GM13976 (cell line): ENCODE data around the gene HOXB6.

Source experiments
- DNase-seq: peaks from one replicate; pipeline ENCODE4 v3.0.0; 2012; ENCODE audit warnings: low spot score
- in situ Hi-C: fragments of 300-500 bp; cut with MboI; formaldehyde crosslinking; loops from one replicate; pipeline ENCODE4 v1.12.0; 2022; ENCODE audit warnings: low sequenced_read_pairs, mixed read lengths, inconsistent platforms; ENCODE audit not compliant: unreplicated experiment
- TF ChIP-seq, protein P1 (sequence below): IDR thresholded peaks from 2 replicates; pipeline ENCODE4 v1.5.1; 2012; ENCODE audit warnings: borderline replicate concordance, mild to moderate bottlenecking; ENCODE audit not compliant: insufficient read depth; ENCODE audit errors: extremely low read depth, missing control alignments, control extremely low read depth

Gene HOXB6

DNA sequence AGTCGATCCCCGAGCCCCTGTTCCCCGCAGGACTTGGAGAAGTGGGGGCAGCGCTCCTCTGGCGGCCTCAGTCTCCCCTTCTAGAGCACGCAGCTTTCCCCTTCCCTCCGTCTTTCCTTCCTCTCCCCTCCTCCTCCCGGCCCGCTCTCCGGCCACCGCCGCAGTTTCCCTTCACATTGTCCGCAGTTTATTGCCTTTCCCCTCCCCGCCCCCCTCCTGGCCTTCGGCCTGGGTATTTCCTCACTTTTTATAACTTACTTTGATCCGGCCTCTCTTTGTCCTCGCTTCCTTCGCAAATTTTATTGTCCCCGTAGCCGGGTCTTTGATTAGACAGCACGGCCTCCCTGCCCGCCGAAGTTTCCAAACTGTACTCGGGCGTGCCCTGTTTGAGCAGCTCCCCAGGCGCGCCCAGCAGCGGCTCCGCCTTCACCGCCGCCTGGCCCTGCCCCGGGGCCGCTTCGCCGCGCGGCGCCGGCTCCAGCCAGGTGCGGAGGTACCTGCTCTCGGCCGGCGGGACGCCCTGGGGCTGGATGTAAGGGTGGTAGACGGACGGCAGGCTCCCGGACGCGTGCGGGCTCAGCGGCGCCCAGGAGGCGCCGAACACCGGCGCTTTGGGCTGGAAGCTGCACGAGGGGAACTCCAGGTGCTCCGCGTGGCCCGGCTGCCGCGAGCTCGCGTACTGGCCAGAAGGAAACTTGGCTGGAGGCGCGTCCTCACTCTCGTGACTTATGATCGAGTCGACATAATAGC lies 20.9 kb upstream of the HOXB6 start:
- in situ Hi-C loops: no loop called here
- DNase-seq: peak; percentile 79
- TF ChIP-seq, protein P1, sequence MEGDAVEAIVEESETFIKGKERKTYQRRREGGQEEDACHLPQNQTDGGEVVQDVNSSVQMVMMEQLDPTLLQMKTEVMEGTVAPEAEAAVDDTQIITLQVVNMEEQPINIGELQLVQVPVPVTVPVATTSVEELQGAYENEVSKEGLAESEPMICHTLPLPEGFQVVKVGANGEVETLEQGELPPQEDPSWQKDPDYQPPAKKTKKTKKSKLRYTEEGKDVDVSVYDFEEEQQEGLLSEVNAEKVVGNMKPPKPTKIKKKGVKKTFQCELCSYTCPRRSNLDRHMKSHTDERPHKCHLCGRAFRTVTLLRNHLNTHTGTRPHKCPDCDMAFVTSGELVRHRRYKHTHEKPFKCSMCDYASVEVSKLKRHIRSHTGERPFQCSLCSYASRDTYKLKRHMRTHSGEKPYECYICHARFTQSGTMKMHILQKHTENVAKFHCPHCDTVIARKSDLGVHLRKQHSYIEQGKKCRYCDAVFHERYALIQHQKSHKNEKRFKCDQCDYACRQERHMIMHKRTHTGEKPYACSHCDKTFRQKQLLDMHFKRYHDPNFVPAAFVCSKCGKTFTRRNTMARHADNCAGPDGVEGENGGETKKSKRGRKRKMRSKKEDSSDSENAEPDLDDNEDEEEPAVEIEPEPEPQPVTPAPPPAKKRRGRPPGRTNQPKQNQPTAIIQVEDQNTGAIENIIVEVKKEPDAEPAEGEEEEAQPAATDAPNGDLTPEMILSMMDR: no peak

DNA sequence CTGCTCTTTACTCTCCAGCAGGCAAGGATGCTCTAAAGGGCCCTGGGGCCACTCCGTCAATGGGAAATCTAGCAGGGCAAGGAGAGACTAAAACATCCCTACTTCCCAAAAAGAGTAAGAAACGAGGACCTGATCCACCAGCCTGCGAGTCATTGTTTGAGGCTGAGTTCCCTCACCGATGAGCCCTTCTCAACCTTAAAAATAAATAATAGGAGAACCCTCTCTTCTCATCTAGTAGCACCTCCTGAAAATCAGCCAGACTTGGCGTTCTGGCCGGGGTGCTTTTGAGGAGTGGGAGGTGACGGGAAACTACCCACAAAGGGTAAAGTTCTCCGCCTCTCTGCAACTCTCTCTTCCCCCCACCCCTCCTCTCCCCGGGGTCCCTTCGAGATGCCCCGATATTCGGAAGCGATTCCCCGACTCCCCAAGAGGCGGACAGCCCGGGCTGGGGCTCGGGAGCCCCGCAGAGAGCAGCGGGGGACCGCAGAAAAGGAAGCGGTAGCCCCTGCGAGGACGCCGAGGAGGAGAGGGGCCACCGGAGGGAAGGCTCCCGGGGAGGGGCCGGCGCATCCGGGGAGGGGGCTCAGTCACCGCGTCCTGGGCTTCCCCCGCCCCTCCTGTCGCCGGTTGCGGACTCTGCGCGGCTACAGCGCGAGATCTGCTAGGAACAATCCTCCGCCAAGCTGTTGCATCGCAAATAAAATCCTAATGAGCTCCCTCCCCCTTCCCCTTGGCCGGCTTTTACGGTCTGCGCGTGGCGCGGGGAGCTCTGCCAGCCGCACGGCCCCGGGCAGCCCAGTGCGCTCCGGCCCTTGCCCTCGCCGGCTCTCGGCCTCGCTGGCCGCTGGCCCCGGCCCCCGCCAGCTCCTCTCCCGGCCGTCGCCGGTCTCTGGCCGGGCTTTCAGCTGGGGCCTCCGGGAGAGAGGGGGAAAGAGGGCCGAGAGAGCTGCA lies 20.0 kb upstream of the HOXB6 start:
- in situ Hi-C loops: no loop called here
- TF ChIP-seq, protein P1: no peak
- peak; percentile 57 for DNase-seq

GRCh38 chr17:48624118-48624517 lies 19.3 kb upstream of the HOXB6 start:
- TF ChIP-seq, protein P1: no peak
- in situ Hi-C loops: no loop called here
- no peak for DNase-seq

DNA sequence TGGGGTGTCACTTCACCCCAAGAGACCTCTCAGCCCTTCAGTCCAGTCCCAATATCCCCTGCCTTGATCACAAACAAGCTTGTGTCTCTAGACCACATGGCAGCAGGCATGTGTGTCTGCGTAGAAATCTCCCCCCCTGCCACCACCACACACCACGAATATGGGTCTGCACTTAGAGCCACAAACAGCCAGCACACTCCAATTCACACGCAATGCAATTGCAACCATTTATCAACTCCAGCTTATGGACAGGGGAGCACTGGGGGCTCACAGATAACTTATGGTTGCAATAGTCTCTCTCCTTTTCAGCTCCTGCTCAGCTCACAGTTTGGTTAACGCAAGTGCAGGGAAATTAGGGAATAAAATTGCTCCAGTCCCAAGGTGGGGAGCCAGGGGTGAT lies 18.8 kb upstream of the HOXB6 start:
- DNase-seq: no peak
- TF ChIP-seq, protein P1: no peak
- in situ Hi-C loops: no loop called here

DNA sequence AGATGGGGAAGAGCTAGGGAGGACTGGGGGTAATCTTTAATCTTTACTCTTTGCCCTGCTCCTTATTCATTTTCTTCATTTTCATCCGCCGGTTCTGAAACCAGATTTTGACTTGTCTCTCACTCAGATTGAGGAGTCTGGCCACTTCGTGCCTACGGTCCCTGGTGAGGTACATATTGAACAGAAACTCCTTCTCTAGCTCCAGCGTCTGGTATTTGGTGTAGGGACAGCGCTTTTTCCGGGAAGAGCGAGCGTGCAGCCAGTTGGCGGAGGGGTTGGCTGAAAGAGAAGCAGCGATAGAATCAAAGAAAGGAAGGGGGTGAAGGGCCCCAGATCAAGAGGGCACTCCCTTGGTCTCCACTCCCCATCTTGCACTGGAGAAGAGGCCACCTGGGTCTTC lies 18.1 kb upstream of the HOXB6 start:
- DNase-seq: no peak
- TF ChIP-seq, protein P1: no peak
- in situ Hi-C loops: no loop called here

- no peak for DNase-seq
- in situ Hi-C loops: no loop called here
- TF ChIP-seq, protein P1: no peak
Measured at GRCh38 chr17:48621410-48622392, 16.9 kb upstream of the HOXB6 start.
